Skeletal muscle satellite cell (primary cell): Measurements from ENCODE around the gene ABCA2.
A peak's percentile ranks its signal among the peaks of the same experiment; 100 is the strongest.

ENCODE experiments used
- H3K27me3 ChIP-seq: 2 replicates; pipeline ENCODE4 v1.7.0; 2013; ENCODE audit warnings: low read length; ENCODE audit not compliant: control insufficient read depth, insufficient read depth
- H3K36me3 ChIP-seq: 2 replicates; pipeline ENCODE4 v1.7.0; 2013; ENCODE audit warnings: mild to moderate bottlenecking, control low read depth, low read length; ENCODE audit not compliant: insufficient read depth
- H3K4me1 ChIP-seq: 2 replicates; pipeline ENCODE4 v1.7.0; 2013; ENCODE audit warnings: low read length; ENCODE audit not compliant: control insufficient read depth, insufficient read depth
- H3K4me2 ChIP-seq: 2 replicates; pipeline ENCODE4 v1.7.0; 2013; ENCODE audit warnings: mild to moderate bottlenecking, low read length
- H3K4me3 ChIP-seq: 2 replicates; pipeline ENCODE4 v1.7.0; 2013; ENCODE audit warnings: low read length
- H3K9ac ChIP-seq: 2 replicates; pipeline ENCODE4 v1.7.0; 2013; ENCODE audit warnings: mild to moderate bottlenecking, low read depth, low read length, moderate library complexity
- H3K9me3 ChIP-seq: replicated peaks from 2 replicates; pipeline ENCODE4 v1.7.0; 2013; ENCODE audit warnings: mild to moderate bottlenecking, control low read depth, low read length

The ABCA2 gene

DNA sequence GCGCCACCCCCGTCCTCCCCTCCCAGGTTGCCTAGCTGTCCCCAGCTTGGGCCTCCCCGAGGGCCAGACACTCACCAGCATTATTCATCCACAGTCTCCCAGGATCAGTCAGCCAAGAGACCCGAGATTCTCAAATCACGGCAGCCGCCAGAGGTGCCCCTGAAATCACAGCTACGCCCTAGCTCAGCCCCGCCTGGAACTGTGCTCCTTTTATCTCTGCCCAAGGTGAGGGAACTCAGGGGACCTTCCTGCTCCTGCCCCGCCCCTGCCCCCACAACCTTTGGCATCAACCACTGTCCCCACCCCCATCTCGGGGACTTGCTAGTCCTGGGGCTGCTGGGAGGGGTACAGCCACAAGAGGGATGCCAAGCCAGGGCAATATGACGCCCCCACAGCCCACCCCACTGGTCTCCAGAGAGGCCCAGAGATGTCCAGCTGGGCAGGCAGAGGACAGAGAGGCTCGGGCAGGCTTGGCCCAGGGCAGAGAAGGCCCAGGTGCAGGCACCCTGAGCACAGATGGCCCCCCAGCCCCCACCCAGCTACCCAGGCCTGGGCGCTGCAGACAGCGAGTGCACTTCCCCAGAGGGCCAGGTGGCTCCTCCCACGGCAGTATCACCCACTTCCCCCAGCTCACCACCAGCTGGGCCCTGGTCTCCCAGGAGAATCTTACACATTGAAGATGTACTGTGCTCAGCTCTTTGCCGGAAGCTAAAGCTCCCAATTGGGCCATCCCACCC lies 4.0 kb upstream of the ABCA2 start, which contains the start of gene FUT7:
FUT7 (minus strand) TSS at position 185 of the 737 bp plus-strand sequence; CDS start at position 88, 97 bp downstream.
- Histone ChIP-seq H3K4me2 (no peak within 1 kb of the TSS), H3K4me1 (peaks cover 30% of the 10 kb centered on the region), H3K36me3 (no peaks in the 10 kb centered on the region), H3K27me3 (peaks cover 9% of the 10 kb centered on the region), H3K4me3 (no peak within 1 kb of the TSS), H3K9ac (no peak within 1 kb of the TSS), H3K9me3 (no peaks in the 10 kb centered on the region)

GRCh38 chr9:137030538-137031527 lies 2.8 kb upstream of the ABCA2 start:
- H3K4me2 ChIP-seq = no peak overlapping the region
- peaks cover 9% of the 10 kb centered on the region for H3K27me3 ChIP-seq
- no peak overlapping the region for H3K9ac ChIP-seq
- H3K9me3 ChIP-seq = no peaks in the 10 kb centered on the region
- H3K4me3 ChIP-seq = no peak overlapping the region
- no peaks in the 10 kb centered on the region for H3K36me3 ChIP-seq
- peaks cover 39% of the 10 kb centered on the region for H3K4me1 ChIP-seq

DNA sequence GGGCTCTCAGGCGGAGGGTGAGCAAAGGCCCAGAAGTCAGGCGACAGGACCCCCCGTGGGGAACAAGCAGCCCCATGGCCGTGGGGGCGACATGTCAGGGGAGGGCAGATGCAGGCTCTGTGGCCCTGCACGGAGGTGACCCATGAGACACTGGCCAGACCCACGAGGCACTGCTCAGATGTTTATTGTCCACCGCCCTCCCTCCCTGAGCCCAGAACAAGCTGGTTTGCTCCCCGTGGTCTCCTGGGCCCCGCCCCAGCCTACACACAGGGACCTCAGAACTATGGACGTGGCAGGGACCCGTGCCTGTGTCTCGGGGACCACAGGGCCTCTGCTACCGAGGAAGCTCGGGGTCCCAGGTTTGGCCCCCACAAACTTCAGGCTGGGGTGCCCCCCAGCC lies 2.0 kb upstream of the ABCA2 start:
- Histone ChIP-seq H3K4me2 (no peak overlapping the region), H3K9me3 (no peaks in the 10 kb centered on the region), H3K4me1 (peaks cover 46% of the 10 kb centered on the region), H3K9ac (no peak overlapping the region), H3K4me3 (no peak overlapping the region), H3K27me3 (peaks cover 9% of the 10 kb centered on the region), H3K36me3 (no peaks in the 10 kb centered on the region)

DNA sequence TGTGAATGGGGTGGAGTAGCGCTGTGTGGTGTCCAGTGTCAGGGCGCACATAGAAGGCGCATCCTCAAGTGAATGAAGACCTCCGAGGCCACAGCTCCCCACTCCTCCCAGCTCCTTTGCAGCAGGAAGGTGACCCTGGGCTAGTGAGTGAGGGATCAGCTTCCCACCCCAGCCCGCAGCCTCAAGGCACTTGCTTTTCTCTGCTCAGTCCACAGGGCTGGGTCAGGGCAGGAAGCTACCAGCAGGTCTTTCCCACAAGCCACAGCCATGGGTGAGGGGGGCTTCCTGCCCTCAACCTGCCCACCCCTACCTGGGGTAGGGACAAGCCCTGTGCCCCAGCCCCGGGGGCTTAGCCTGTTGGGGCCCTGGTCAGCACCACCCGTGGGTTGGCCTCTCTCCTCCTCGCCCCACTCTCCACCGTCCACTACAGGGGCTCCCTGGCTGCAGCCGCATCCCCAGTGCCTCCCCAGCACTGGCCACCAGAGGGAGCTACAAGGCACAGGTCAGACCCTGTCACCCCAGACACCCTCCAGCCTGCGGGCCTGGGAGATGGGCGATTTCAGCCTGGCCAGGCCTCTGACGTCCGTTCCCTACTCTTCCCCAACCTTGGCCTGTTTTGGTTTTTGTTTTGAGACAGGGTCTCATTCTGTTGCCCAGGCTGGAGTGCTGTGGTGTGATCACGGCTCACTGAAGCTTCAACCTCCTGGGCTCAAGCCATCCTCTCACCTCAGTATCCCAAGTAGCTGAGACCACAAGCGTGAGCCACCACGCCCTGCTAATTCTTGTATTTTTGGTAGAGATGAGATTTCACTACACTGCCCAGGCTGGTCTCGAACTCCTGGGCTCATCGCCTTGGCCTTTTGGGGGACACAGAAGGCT lies 1.3 kb upstream of the ABCA2 start:
- Histone ChIP-seq H3K9me3 (no peaks in the 10 kb centered on the region), H3K27me3 (peaks cover 9% of the 10 kb centered on the region), H3K36me3 (no peaks in the 10 kb centered on the region), H3K9ac (no peak overlapping the region), H3K4me2 (peak overlapping the region; percentile 91), H3K4me1 (peaks cover 39% of the 10 kb centered on the region), H3K4me3 (no peak overlapping the region)

GRCh38 chr9:137028263-137029057 lies 423 bp upstream of the ABCA2 start:
- peak overlapping the region; percentile 34 for H3K9ac ChIP-seq
- no peaks in the 10 kb centered on the region for H3K36me3 ChIP-seq
- H3K4me3 ChIP-seq = peak overlapping the region; percentile 71
- peaks cover 42% of the 10 kb centered on the region for H3K4me1 ChIP-seq
- no peaks in the 10 kb centered on the region for H3K9me3 ChIP-seq
- H3K4me2 ChIP-seq = peak overlapping the region; percentile 91
- H3K27me3 ChIP-seq = peaks cover 9% of the 10 kb centered on the region

DNA sequence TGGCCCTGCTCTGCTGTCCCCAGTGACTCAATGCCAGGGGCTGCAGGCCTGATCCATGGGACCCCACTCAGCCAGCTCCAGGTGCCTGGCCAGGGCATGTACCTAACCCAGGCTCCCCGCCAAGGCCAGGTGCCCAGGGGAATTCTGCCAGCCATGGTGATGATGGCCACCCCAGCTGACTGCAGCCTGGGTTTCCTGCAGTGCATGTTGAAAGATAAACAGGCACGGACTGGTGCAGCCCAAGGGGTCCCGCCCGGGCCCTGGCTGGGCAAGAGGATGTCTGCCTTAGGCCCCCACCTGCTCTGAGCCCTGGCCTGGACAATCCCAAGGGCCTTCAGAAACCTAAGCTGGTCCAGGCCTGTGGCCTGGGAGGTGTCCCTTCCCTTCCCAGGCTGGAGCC lies 1.2 kb downstream of the ABCA2 start:
- Histone ChIP-seq H3K9me3 (no peaks in the 10 kb centered on the region), H3K4me1 (peaks cover 49% of the 10 kb centered on the region), H3K9ac (no peak overlapping the region), H3K27me3 (peaks cover 6% of the 10 kb centered on the region), H3K36me3 (no peaks in the 10 kb centered on the region), H3K4me2 (peak overlapping the region; percentile 91), H3K4me3 (peak overlapping the region; percentile 71)

DNA sequence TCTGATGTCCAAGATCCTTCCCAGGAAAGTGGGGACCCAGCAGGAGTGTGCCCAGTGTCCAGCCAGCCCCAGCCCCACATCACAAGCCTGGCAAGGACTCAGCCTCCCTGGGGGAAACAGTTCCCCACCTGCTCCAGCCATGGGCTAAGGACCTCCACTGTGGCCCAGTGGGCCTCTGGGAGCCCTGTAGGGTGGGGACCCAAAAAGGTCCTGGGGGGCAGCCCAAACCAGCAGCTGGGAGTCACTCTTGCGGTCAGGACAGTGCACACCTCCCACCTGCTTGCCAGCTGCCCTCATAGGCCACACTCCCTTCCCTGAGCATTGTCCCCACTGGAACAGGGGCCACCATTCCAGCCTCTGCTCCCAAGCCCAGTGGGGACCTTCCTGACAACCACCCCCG lies 1.7 kb downstream of the ABCA2 start:
- Histone ChIP-seq H3K9me3 (no peaks in the 10 kb centered on the region), H3K4me1 (peaks cover 49% of the 10 kb centered on the region), H3K4me3 (no peak overlapping the region), H3K36me3 (no peaks in the 10 kb centered on the region), H3K9ac (no peak overlapping the region), H3K4me2 (peak overlapping the region; percentile 91), H3K27me3 (peaks cover 6% of the 10 kb centered on the region)

DNA sequence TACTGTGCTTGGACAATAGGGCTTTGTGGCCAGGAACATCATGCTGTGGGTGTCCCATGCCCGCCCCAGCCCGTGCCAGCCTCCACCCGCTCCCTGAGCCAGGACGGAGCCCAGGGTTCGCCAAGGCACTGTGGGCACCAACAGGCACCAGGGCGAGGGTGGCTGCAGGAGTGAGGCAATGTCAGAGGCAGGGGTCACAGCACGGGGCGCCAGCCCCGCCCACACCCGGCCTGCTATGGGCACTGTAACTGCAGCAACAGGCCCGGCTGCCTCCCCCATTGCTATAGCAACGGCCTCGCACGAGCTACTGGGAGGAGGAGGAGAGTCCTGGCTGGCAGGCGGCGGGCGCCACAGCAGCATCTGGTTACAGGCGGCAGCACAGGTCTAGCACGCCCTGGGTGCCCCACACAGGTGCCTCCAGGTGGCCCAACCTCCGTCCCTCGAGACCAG lies 2.5 kb downstream of the ABCA2 start:
- peak overlapping the region; percentile 40 for H3K4me2 ChIP-seq
- H3K4me3 ChIP-seq = no peak overlapping the region
- peaks cover 44% of the 10 kb centered on the region for H3K4me1 ChIP-seq
- no peaks in the 10 kb centered on the region for H3K9me3 ChIP-seq
- H3K9ac ChIP-seq = no peak overlapping the region
- no peaks in the 10 kb centered on the region for H3K36me3 ChIP-seq
- H3K27me3 ChIP-seq = no peaks in the 10 kb centered on the region

DNA sequence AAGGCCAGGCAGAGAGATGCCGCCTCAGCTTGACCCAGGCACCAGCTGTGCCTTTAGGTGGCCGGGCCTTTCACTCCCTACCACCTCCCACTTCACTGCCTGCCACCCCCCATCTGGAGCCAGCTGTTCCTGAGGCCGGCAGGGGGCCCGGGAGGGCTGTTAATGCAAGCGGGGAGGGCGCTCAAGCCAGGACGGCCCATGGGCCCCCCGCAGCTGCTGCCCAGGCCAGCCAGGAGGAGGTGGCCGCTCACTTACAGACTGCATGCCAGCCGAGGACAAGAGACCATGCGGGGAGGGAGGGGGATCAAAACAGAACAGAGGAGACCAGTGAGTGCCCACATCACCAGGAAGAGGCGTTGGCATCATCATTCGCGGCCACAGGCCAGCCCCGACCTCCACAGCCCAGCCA lies 4.5 kb downstream of the ABCA2 start:
- no peak overlapping the region for H3K4me2 ChIP-seq
- H3K4me1 ChIP-seq = peaks cover 37% of the 10 kb centered on the region
- H3K36me3 ChIP-seq = no peaks in the 10 kb centered on the region
- no peak overlapping the region for H3K9ac ChIP-seq
- no peaks in the 10 kb centered on the region for H3K9me3 ChIP-seq
- H3K27me3 ChIP-seq = no peaks in the 10 kb centered on the region
- no peak overlapping the region for H3K4me3 ChIP-seq

- Histone ChIP-seq H3K36me3 (no peaks in the 10 kb centered on the region), H3K27me3 (no peaks in the 10 kb centered on the region), H3K9ac (no peak overlapping the region), H3K4me1 (peaks cover 33% of the 10 kb centered on the region), H3K9me3 (no peaks in the 10 kb centered on the region), H3K4me3 (no peak overlapping the region), H3K4me2 (no peak overlapping the region)
Observed at GRCh38 chr9:137023157-137023556, 4.9 kb downstream of the ABCA2 start.
